Suppressor macrophage treated with lipopolysaccharide for 1 hour (primary cell): ENCODE measurements around the gene XAF1.
"Not testable (repeated sequence)": the region's sequence is repeated elsewhere in the genome, so short reads cannot be mapped to it uniquely, and the experiment has no call there.

ENCODE experiments used
- DNase-seq, 3 donors: peaks; one replicate each; pipeline ENCODE4 v3.0.0-alpha.2; 2020 to 2022

The XAF1 gene

GRCh38 chr17:6811510-6811909 is 55.7 kb downstream of the XAF1 start:
- DNase-seq: no peak

- no peak for DNase-seq
These were observed 56.4 kb downstream of the XAF1 start for GRCh38 chr17:6812295-6812694.

- DNase-seq: no peak
These were observed 59.9 kb downstream of the XAF1 start for GRCh38 chr17:6815775-6816174.

- DNase-seq: not testable (repeated sequence)
These were observed 60.5 kb downstream of the XAF1 start for GRCh38 chr17:6816368-6816767.

GRCh38 chr17:6818938-6819337 is 63.1 kb downstream of the XAF1 start:
- DNase-seq: no peak

GRCh38 chr17:6823011-6823442 is 67.2 kb downstream of the XAF1 start:
- peak in 1 of 3 donors; percentile 11 for DNase-seq
